PFSK-1 (cell line): Measurements from ENCODE around the gene ANKRD34C.

Experiments used
- FOXP2 ChIP-seq: optimal IDR thresholded peaks from 2 replicates; pipeline ENCODE3; 2011; ENCODE audit warnings: borderline replicate concordance, control low read depth, inconsistent platforms; ENCODE audit not compliant: insufficient read depth; ENCODE audit errors: extremely low read length, extremely low read depth
- POLR2AphosphoS5 ChIP-seq: IDR thresholded peaks from 2 replicates; pipeline ENCODE4 v1.6.1; 2012; ENCODE audit warnings: low read depth, mild to moderate bottlenecking, control low read depth, low read length, moderate library complexity
- SIN3A ChIP-seq: IDR thresholded peaks from 2 replicates; pipeline ENCODE4 v1.6.1; 2012; ENCODE audit warnings: mild to moderate bottlenecking, low read length, moderate library complexity, borderline replicate concordance; ENCODE audit not compliant: insufficient read depth
- TAF1 ChIP-seq: IDR thresholded peaks from 2 replicates; pipeline ENCODE4 v1.6.1; 2012; ENCODE audit warnings: low read length, control low read depth, borderline replicate concordance; ENCODE audit not compliant: insufficient read depth
- TF ChIP-seq, protein P1 (sequence below), 2 experiments: IDR thresholded peaks; 2 replicates each; pipeline versions ENCODE4 v1.6.1 to v1.8.0; 2011 to 2012; ENCODE audit warnings: low read depth in 2 of 2, low read length in 2 of 2, control low read depth in 1 of 2, inconsistent platforms in 1 of 2, mild to moderate bottlenecking in 1 of 2, moderate library complexity in 1 of 2; ENCODE audit not compliant: insufficient read depth in 1 of 2

The ANKRD34C gene

GRCh38 chr15:79308874-79309273 lies 26.4 kb downstream of the ANKRD34C start:
- TF ChIP-seq TAF1 (no peak), FOXP2 (no peak), SIN3A (no peak), POLR2AphosphoS5 (no peak)
- TF ChIP-seq, protein P1, sequence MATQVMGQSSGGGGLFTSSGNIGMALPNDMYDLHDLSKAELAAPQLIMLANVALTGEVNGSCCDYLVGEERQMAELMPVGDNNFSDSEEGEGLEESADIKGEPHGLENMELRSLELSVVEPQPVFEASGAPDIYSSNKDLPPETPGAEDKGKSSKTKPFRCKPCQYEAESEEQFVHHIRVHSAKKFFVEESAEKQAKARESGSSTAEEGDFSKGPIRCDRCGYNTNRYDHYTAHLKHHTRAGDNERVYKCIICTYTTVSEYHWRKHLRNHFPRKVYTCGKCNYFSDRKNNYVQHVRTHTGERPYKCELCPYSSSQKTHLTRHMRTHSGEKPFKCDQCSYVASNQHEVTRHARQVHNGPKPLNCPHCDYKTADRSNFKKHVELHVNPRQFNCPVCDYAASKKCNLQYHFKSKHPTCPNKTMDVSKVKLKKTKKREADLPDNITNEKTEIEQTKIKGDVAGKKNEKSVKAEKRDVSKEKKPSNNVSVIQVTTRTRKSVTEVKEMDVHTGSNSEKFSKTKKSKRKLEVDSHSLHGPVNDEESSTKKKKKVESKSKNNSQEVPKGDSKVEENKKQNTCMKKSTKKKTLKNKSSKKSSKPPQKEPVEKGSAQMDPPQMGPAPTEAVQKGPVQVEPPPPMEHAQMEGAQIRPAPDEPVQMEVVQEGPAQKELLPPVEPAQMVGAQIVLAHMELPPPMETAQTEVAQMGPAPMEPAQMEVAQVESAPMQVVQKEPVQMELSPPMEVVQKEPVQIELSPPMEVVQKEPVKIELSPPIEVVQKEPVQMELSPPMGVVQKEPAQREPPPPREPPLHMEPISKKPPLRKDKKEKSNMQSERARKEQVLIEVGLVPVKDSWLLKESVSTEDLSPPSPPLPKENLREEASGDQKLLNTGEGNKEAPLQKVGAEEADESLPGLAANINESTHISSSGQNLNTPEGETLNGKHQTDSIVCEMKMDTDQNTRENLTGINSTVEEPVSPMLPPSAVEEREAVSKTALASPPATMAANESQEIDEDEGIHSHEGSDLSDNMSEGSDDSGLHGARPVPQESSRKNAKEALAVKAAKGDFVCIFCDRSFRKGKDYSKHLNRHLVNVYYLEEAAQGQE (IDR thresholded peaks at IDR 0.05; ENCODE audit: insufficient read depth in 1 of 2, low read depth in 2 of 2, low read length in 2 of 2) = no peak

GRCh38 chr15:79310612-79310984 lies 28.1 kb downstream of the ANKRD34C start:
- no peak for TF ChIP-seq POLR2AphosphoS5
- peak; percentile 70; the same call in 1 of the 2 replicates for TF ChIP-seq SIN3A

DNA sequence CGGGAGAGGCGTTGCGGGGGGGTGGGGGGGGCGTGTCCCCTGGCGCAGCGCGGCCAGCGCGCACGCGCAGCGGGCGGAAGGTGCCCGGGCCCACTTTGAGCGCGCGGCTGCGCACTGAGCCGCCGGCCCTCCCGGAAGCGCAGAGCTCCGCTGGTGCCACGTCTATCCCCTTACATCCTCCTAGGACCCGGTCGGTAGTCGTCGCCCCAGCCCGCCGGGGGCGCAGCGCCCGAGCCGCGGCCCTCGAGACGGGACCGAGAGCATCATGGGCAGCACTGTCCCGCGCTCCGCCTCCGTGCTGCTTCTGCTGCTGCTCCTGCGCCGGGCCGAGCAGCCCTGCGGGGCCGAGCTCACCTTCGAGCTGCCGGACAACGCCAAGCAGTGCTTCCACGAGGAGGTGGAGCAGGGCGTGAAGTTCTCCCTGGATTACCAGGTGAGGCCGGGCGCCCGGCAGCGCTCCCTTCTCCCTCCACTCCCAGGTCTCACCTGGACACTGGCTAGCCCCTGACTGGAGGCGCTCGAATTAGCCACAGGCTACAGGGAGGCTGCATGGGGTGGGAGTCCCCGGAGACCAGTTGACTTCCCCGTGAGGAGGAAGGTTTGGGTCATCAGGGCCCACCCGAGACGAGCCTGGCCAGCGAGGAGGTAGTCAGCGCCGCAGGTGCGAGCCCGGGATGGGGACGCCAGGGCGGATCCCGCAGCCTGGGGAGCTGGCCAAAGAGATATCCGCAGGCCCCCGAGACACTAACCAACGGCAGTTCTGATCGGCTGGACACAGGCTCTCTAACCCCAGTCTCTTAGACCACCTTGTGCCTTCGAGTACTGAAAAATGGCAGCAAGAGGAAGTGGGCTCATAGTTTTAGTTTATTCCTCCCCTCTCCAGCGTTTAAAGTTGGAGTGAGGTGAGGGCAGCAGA lies 28.7 kb downstream of the ANKRD34C start, which contains the start of gene TMED3:
Gene TMED3 (plus strand): TSS at position 128 of the 916 bp plus-strand sequence. CDS start 138 bp downstream, at position 266.
- TF ChIP-seq SIN3A = no peak
- TF ChIP-seq POLR2AphosphoS5 = peak; percentile 79

DNA sequence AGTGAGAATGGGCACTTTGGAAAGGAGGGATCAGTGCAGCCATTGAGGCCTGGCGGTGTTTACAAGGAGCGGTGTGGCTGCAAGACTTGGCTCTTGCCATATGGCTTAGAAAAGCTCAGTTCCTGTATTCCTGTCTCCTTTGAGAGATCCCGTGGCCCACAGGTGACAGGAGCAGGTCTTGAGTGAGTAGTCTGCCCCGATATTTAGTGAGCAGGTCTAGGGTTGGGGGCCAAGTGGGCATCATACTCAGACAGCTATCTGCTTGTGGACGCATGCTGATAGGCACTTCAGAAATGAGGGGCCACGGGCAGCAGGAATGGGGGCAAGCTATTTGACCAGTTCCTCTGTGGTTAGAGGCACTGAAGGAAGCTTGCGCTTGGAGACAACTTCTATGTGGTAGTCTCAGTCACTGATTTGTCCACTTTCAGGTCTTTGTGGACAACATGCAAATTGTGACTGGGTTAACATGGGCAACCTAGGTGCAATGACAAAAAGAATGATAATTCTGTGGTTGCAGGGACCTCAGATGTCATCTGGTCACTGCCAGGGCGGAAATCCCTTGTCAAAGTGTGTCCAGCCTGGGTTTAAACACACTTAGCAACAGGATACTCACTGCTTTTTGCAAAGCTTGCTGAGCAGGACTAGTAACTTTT lies 29.5 kb downstream of the ANKRD34C start:
- no peak for TF ChIP-seq TAF1
- no peak for TF ChIP-seq FOXP2
- TF ChIP-seq SIN3A = no peak
- TF ChIP-seq POLR2AphosphoS5 = no peak
- TF ChIP-seq, protein P1 (IDR thresholded peaks at IDR 0.05; ENCODE audit: insufficient read depth in 1 of 2, low read depth in 2 of 2, low read length in 2 of 2) = no peak

- TF ChIP-seq POLR2AphosphoS5 (no peak), SIN3A (no peak), TAF1 (no peak), FOXP2 (no peak)
- TF ChIP-seq, protein P1 (IDR thresholded peaks at IDR 0.05; ENCODE audit: insufficient read depth in 1 of 2, low read depth in 2 of 2, low read length in 2 of 2) = no peak
These were observed 31.7 kb downstream of the ANKRD34C start for GRCh38 chr15:79314186-79314585.

DNA sequence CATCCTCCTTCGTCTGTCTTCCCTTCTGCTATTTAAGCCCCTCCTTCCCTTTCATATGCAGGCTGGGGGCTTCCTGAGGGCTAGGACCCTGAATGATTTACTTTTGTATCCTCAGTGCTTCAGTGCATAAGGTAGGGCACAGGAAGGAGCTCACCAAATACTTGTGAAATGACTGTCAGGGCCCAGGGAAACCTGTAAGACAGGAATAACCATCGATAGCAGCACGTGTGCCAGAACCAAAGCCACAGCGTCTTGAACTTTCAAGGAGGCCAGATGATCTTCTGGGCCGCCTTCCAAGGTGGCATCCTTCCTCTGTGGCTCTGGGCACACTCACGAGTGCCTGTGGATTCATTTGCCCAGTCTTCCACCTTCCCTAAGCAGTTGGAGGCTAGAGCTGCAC lies 32.3 kb downstream of the ANKRD34C start:
- TF ChIP-seq SIN3A = no peak
- no peak for TF ChIP-seq TAF1
- TF ChIP-seq POLR2AphosphoS5 = no peak
- TF ChIP-seq, protein P1 (IDR thresholded peaks at IDR 0.05; ENCODE audit: insufficient read depth in 1 of 2, low read depth in 2 of 2, low read length in 2 of 2) = no peak
- no peak for TF ChIP-seq FOXP2
